NCI-H2107 treated with DMSO at 0.1 percent for 48 hours (cell line): ENCODE measurements around the gene CDC42SE1.
"Not testable (repeated sequence)": the region's sequence is repeated elsewhere in the genome, so short reads cannot be mapped to it uniquely, and the experiment has no call there.

ENCODE experiments used
- DNase-seq: peaks from one replicate; lab custom pipeline; 2025; ENCODE audit not compliant: unreplicated experiment; lab: John Stamatoyannopoulos, UW

Gene CDC42SE1, protein sequence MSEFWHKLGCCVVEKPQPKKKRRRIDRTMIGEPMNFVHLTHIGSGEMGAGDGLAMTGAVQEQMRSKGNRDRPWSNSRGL

DNA sequence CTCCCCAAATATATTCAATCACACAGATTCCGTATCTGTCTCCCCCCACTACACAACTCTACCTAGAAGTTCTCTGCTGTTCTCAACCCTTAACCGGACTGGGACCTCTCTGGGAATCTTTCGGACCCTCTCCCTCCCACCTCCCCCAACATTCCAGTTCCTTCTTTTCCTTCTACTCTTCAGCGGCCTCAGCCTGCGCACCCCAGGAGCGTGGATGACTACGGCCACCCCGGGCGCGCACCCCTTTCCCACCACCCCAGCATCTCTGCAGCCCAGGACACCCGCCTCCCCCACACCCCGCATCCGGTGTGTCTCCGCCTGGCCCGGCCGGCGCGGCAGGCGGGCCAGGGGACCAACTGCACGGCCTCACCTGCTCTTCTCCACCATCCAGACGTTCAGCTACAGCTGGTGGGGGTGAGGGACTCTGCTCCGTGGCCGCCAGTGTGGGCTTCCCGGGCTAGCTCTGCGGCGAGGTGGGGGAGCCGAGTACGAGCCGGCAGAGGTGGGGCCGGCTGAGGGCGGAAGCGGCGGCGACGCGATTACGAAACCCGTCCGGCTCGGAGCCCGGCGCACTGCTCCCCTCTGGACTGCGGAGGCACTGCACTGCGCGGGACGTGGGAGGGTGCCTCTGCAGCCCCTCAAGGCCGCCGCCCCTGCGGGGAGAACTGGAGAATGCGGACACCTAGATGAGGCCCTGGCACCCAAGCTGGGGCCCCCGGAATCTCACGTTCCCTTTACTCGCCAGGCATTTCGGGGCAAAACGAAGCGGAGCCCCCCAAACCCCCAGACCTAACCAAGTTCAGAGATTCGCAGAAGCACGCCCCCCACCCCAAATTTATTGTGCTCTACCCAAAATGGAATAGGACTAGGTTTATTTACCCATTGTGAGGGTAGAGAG is at the start of gene CDC42SE1:
Gene CDC42SE1 (minus strand): TSS at position 514 of the 898 bp plus-strand sequence. CDS start 3,892 bp downstream, outside the sequence.
- peak; percentile 60 for DNase-seq

DNA sequence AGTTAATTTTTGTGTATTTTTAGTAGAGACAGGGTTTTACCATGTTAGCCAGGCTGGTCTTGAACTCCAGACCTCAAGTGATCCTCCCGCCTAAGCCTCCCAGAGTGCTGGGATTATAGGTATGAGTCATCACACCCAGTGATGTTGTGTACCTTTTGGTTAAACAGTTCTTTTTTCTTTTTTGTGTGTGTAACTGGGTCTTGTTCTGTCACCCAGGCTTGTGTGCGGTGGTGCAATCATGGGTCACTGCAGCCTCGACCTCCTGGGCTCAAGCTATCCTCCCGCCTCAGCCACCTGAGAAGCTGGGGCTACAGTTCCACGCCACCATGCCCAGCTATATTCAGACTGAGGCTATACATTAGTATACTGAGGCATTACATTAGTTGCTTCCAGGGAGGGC is 48.9 kb upstream of the CDC42SE1 start:
- DNase-seq, result no peak

DNA sequence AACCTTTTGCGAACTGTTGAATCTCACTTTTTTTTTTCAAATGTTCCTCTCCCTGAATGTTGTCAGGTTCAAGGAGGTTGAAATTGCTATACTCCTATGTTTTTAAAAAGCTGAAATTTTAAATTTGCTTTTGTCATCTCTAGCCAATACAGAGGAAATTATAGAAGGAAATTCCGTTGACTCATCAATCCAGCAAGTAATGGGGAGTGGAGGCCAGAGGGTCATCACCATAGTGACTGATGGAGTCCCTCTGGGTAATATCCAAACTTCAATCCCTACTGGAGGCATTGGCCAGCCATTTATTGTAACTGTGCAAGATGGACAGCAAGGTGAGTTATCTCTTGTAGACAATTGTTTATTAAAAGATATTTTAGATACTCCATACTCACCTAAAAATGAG is 47.5 kb upstream of the CDC42SE1 start:
- no peak for DNase-seq

DNA sequence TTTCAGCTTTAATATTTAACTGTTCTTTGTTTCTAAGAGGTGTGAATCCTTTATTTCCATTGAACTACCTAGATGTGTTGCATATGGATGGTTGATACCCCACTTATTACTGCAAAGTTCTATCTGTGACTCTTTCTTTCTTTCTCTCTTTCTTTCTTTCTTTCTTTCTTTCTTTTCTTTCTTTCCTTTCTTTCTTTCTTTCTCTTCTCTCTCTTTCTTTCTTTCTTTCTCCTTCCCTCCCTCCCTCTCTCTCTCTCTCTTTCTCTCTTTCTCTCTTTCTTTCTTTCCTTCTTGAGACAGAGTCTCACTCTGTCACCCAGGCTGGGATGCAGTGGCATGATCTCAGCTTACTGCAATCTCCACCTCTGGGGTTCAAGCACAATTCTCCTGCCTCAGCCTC is 45.2 kb upstream of the CDC42SE1 start:
- no peak for DNase-seq

DNA sequence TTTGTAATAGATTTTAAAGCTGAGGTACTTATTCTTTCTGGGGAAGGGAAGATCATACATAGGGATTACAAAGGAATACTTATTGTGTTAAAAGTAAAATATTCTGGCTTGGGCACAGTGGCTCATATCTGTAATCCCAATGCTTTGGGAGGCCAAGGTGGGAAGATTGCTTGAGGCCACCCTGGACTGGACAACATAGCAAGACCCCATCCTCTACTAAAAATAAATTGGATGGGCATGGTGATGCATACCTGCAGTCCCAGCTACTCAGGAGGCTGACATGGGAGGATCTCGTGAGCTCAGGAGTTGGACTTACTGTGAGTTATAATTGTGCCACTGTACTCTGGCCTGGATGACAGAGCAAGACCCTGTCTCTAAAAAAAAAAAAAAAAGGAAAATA is 38.7 kb upstream of the CDC42SE1 start:
- no peak for DNase-seq

DNA sequence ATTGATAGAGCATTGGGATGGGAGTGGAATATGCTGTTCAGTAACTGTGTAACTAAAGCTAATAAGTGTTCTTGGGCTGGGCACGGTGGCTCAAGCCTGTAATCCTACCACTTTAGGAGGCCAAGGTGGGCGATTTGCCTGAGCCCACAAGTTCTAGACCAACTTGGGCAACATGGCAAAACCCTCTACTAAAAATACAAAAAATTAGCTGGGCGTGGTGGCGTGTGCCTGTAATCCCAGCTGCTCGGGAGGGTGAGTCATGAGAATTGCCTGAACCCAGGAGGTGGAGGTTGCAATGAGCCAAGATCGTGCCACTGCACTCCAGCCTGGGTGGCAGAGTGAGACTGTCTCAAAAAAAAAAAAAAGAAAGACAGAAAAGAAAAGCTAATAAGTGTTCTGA is 38.0 kb upstream of the CDC42SE1 start:
- DNase-seq, result not testable (repeated sequence)

DNA sequence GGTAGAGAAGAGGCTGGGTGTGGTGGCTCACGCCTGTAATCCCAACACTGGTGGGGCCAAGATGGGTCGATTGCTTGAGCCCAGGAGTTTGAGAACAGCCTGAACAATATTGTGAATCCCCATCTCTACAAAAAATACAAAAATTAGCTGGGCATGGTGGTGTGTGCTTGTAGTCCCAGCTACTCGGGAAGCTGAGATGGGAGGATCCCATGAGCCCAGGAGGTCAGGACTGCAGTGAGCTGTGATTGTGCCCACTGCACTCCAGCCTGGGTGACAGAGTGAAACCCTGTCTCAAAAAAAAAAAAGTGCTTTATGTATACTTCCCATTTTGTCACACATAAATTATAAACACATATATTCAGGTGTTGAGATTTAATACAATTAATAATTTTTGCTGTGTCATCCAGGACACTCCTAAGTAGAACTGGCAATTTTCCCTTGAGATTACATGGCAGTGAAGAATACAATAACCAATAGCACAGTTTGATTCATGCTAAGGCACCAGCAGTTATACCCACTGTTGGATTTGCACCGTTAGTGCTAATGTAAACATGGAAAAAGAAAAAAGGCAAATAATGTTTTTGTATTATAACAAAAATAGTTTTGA is 26.6 kb upstream of the CDC42SE1 start:
- no peak for DNase-seq

DNA sequence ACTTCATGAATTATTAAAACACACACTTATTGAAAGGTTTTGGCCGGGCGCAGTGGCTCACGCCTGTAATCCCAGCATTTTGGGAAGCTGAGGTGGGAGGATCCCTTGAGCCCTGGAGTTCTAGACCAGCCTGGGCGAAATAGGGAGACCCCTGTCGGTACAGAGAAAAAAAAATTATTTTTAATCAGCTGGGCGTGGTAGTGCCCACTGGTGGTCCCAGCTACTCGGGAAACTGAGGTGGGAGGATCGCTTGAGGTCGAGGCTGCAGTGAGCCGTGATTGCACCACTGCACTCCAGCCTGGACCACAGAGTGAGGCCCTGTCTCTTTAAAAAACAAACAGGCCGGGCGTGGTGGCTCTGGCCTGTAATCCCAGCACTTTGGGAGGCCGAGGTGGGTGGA is 12.8 kb upstream of the CDC42SE1 start:
- no peak for DNase-seq

DNA sequence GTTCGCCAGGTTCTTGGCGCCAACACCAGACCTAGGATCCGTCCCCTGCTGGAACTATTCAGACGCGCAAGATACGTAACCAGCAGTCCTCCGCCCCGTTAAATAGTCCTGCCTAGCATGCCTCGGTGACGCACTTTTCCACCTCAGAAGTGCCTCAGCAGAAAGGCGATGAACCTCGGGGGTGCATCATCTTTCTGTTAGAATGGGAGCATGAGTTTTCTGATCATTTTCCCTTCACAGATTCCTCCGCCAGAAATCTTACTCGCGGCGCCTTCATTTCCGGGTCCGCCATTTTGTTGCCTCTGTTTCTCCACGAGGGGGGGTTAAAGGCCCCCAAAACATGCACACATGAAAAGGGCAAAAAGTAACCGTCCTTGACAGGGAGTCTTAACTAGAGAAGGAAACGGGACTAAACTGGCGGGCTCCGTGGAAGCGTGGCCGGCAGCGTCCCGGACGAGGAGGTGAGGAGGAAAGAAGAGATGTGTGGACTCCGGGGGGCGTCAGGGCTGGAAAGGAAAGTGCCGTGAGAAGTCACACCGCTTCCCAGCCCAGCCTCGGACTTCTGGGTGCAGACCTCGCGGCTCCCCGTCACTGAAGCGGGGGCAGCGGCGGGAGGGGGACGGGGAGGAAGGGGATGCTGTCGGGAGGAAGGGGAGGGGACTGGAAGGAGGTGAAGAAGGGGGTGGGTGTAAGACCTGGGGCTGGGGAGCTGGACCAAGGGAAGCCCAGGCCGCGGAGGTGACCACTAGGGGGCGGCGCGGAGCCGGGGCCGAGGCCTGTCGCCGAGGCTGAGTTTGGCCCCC is 11.3 kb upstream of the CDC42SE1 start, which contains the start of gene GABPB2:
Gene GABPB2 (plus strand): TSS at position 288 of the 803 bp plus-strand sequence. CDS start 17,429 bp downstream, outside the sequence.
- peak; percentile 93 for DNase-seq

DNA sequence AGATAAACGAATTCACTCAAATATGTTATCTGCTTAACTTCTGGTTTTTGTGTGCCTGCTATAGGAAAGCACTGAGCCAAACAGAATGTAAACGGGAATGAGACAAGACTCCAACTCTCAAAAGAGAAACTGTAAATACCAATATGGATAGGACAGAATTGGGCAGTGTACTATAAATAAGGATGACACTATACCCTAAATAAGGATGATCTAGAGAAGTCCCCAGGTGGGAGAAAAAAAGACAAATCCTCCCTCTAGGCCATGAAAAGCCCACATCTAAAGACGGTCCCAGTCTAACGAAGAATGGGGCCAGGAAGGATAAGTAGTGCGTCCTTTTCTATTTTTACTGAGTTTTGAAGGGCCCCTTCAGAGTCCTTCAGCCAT is 9.7 kb upstream of the CDC42SE1 start:
- DNase-seq, result peak; percentile 33

DNA sequence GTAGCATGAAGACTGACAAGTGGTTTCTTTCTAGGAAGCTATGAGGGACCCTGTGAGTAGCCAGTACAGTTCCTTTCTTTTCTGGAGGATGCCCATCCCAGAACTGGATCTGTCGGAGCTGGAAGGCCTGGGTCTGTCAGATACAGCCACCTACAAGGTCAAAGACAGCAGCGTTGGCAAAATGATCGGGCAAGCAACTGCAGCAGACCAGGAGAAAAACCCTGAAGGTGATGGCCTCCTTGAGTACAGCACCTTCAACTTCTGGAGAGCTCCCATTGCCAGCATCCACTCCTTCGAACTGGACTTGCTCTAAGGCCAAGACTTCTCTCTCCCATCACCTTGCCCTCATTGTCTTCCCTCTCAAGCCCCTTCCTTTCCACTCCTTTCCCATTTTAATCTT is 7.8 kb upstream of the CDC42SE1 start:
- DNase-seq, result no peak

DNA sequence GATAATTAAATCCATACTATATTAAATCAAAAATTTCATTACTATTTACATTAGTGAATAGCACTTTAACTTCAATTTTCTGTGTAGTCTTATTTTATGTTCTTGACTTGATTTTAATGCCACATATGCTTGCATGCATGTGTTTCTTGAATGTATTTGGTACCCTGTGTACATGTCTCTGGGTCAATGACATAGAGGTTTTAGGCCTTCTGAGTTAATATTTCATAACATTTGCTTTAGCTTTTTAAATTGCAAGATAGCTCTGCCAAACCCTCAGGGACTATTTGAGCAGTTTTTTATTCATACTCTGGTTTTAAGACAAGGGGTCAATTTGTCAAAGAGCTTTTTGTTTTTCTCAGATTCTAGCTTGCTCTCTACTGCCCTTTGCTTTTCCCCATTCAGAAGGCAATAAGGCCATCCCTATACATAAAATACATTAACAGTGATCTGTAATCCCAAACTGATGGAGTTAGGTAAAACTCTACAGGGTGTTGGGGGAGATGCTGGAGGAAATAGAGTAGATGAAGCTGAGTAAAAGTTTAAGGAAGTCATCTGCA is 5.7 kb upstream of the CDC42SE1 start:
- no peak for DNase-seq

DNA sequence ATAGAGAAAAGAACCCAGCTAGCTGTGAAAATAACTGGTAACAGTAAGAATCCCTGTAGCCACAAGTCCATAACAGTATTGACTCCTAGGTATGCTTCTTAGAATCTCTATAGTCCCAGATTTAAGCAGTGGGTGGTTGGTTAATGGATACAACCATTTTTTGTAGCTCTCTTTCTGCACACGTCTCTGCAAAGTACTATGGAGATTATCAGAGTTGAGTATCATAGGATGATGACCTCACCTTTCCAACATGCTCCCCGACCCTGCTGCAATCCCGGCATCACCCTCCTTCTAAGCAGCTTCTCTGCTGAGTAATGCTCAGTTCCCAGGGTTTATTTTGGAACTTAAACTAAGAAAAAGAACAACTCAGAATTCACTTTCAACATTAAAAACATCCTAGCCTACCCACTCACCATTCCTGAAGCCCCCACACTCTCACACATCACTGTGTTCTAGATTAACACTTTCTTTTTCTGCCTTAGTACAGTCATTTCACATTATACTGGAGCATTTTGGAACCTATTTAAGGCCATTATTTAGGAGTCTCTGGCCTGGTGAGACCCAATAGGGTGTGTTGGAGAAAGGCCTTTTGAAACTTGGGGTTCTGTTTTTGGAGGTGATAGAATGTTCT is 3.4 kb upstream of the CDC42SE1 start:
- no peak for DNase-seq

DNA sequence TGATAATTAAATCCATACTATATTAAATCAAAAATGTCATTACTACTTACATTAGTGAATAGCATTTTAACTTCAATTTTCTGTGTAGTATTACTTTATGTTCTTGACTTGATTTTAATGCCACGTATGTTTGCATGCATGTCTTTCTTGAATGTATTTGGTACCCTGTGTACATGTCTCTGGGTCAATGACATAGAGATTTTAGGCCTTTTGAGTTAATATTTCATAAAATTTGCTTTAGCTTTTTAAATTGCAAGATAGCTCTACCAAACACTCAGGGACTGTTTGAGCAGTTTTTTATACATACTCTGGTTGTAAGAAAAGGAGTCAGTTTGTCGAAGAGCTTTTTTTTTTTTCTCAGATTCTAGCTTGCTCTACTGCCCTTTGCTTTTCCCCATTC is 2.3 kb upstream of the CDC42SE1 start:
- DNase-seq, result no peak

DNA sequence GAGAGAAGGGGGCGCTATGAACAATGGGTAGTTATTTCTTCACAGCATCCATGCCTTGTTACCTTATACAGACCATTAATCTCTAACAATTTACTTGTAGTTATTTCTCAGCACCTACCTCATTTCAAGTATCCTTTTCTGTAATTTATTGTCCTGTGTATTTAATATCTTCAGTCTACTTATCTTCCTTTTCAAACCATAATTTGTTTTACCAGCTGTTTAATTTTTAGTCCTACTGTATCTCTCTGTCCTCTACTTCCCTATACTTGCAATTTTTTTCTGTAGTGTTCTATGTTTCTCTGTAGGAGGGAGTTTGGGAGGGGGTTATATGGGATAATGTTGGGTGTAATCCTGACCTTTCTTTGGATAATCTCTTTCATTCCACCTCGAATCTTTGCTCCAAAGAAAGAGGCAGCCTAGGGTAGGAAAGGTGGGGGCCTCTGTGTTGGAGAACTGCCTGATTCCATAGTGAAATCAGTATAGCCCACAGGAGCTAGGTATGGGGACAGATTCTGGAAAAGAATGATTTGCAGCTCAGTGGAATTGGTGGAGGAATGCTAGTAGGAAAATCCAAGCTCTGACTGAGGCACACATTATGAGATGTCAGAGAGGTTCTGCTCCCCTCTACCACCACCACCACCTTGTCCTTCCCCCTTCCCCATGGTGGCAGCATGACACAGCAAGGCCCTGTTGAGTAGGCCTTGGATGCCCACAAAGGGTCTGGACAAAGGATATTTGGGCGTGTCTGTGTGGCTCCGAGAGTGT is 1.4 kb upstream of the CDC42SE1 start:
- DNase-seq, result peak; percentile 62

DNA sequence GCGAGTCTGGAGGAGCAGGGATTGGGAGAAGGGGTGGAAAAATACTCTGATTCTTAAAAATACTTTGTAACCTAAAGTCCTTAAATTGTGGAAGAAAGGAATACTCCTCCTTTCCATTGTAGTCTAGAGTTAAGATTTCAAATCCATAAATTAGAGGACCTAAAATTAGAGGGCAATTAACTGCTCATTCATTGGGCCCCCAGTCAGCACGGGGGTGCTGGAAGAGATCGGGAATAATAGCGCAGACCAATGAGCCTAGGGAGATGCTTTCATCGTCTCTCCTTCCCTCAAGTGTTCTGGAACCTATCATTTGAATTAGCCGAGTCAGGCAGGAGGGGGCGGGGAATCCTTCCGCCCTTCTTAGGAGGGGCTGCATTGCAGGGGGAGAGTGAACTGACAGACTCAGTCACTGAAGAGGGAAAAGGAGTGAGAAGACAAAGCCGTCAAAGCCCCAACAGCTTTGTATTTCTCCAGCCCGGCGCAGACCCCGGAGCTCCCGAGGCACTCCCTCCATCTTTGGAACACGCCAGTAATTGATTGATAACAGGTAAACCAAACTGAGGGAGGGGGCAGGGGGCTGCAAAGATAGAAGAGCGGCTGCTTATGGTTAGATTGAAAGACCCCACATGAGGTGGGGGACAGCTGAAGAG is 710 bp upstream of the CDC42SE1 start, which contains the start of gene MLLT11:
Gene MLLT11 (plus strand): TSS at position 391 of the 650 bp plus-strand sequence. CDS start 6,828 bp downstream, outside the sequence.
- DNase-seq, result peak; percentile 80

DNA sequence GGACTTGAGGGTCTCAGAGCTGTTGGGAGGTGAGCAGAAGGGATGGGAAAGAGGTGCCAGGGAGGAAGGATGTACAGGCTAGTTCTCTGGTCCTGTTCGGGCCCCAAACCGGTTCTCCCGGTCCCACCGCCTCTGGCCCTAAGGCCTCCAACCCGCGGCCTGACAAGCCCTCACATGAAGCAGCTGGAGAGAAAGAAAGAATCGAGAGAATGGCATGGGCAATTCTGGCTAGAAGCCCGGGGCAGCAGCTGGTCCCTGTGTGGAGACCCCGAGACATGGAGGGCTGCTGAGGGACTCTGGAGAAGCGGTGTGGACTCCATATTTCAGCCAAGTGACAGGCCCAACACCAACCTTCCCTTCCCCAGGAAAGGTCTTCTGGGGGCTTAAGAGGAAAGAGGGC is 730 bp downstream of the CDC42SE1 start:
- DNase-seq, result peak; percentile 11

DNA sequence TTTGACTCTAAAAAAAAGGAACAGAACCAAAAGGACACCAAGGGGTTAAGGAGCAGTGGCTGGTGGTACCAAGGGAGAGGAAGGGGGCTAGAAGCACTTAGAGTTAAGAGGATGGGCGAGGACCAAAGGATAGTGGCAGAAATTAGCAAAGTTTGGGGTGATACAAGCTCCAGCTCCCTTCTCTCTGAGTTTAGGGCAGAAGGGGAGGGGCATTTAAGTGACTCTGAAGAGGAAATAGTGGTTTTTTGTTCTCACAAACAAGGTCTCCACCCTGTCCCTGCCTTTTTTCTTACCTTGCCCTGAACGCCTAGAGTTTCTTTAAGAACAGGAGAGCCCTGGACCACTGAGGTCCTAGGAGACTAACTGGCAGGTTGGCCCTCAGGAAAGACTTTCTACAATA is 3.3 kb downstream of the CDC42SE1 start:
- DNase-seq, result no peak

DNA sequence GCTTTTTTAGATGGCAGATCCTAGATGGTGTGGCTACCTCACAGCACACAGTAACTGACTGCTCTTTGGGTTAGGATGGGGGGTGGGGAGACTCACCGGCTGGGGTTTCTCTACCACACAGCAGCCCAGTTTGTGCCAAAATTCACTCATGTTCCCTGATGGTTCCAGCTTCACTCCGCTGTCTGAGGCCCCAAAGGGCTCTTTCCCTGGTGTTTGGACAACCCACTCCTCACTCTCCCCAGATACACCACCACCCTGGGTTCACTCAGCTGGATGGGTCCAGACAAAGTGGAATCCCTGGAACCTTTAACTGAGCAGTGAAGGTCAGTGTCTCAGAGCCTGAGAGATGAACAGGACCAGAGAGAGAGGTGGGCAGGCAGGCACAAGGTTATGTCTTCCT is 3.8 kb downstream of the CDC42SE1 start:
- DNase-seq, result no peak
